Peyer's patch (tissue), 4 donors: ENCODE results near the gene GRM2.

Experiments used
- CTCF ChIP-seq, 6 experiments: fragments of 450-650 bp in 4 of 6; fragments of 200-600 bp in 2 of 6; sonication (generic) in 1 of 6; IDR thresholded peaks; one replicate each; pipeline ENCODE4 v1.5.1; 2017 to 2019; ENCODE audit warnings: antibody characterized with exemption in 6 of 6, mild to moderate bottlenecking in 3 of 6, moderate library complexity in 1 of 6
- POLR2A ChIP-seq, 2 donors: fragments of 450-650 bp; IDR thresholded peaks; one replicate each; pipeline ENCODE4 v1.5.1; 2017; ENCODE audit warnings: antibody characterized with exemption in 2 of 2, mild to moderate bottlenecking in 2 of 2, moderate library complexity in 2 of 2

- TF ChIP-seq POLR2A (IDR thresholded peaks at IDR 0.05) (no peak), CTCF (IDR thresholded peaks at IDR 0.05) (no peak)
These were observed 15.5 kb downstream of the GRM2 start for GRCh38 chr3:51722362-51722761.
